ENCODE data around the gene LPP. TPM values are rescaled to one million over a fixed set of nuclear protein-coding genes. Genes with fewer than 3 reads are reported as not detected.

Gene LPP
- total RNA-seq, 4 donors from 2014 or later = 141 to 248 (median 185) TPM

DNA sequence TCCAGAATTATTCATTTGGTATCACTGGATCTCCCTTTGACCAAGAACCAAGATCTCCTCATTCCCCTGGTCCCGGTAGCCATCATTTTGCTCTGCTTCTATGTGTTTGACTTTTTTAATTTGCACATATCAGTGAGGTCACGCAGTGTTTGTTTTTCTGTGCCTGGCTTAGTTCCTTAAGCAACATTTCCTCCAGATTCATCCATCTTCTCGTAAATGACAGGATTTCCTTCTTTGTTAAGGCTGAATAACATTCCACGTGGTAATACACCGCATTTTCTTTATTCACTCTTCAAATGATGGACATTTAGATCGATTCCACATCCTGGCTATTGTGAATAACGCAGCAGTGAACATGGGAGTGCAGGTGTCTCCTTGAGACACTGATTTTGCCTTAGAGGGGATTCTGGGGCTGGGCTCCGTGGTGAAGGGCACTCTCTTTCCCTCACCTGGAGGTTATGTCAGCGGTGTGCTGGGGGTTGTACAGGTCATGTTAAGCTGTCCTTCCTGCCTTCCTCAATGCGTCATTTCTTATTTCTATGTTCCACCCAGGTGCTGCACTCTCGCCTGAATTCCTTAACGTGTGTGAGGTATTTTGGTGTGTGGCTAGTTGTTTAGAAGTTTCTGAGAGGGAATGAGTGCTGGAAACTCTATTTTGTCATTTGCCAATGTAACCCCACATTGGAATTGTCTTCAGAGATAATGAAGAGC, 212.2 kb downstream of the LPP start:
- TF ChIP-seq, protein P1, sequence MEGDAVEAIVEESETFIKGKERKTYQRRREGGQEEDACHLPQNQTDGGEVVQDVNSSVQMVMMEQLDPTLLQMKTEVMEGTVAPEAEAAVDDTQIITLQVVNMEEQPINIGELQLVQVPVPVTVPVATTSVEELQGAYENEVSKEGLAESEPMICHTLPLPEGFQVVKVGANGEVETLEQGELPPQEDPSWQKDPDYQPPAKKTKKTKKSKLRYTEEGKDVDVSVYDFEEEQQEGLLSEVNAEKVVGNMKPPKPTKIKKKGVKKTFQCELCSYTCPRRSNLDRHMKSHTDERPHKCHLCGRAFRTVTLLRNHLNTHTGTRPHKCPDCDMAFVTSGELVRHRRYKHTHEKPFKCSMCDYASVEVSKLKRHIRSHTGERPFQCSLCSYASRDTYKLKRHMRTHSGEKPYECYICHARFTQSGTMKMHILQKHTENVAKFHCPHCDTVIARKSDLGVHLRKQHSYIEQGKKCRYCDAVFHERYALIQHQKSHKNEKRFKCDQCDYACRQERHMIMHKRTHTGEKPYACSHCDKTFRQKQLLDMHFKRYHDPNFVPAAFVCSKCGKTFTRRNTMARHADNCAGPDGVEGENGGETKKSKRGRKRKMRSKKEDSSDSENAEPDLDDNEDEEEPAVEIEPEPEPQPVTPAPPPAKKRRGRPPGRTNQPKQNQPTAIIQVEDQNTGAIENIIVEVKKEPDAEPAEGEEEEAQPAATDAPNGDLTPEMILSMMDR (IDR thresholded peaks at IDR 0.05; ENCODE audit: low read depth) = no peak

DNA sequence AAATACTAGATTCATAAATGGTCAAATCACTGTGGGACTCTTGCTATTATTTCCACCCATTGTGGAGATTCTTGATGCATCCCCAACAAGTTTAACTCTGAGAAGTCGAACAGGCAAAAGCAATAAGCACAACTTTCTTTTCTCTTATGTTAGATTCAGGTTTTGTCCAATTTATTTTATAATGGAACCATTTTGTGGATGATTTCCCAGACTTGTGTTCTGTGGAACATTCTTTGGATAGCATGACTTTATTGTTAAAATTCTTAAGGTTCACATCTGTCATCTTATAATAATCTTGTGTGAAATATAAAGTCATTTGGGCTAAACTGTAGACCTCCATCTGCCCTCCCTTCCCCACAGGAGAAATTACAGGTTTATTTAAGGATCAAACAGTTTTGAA, 213.7 kb downstream of the LPP start:
- TF ChIP-seq, protein P1 (IDR thresholded peaks at IDR 0.05; ENCODE audit: low read depth) = no peak

DNA sequence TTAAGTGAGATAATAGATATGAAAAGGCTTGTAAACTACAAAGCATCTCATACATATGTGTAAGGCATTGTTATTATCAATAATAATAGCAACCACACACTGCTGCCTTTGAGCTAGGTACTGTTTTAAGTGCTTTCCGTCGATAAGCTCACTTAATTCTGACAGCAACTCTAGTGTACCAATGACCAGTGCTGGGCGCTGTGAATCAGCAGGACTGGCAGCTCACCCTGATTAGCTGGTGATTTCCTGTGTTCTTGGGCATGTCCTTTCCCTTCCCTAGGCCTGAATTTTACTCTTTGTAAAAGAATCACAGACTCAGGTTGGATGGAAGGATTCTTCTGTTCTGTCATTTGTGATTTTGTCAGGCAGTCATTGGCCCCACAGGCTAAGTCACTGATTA, 215.6 kb downstream of the LPP start:
- TF ChIP-seq, protein P1 (IDR thresholded peaks at IDR 0.05; ENCODE audit: low read depth) = no peak

DNA sequence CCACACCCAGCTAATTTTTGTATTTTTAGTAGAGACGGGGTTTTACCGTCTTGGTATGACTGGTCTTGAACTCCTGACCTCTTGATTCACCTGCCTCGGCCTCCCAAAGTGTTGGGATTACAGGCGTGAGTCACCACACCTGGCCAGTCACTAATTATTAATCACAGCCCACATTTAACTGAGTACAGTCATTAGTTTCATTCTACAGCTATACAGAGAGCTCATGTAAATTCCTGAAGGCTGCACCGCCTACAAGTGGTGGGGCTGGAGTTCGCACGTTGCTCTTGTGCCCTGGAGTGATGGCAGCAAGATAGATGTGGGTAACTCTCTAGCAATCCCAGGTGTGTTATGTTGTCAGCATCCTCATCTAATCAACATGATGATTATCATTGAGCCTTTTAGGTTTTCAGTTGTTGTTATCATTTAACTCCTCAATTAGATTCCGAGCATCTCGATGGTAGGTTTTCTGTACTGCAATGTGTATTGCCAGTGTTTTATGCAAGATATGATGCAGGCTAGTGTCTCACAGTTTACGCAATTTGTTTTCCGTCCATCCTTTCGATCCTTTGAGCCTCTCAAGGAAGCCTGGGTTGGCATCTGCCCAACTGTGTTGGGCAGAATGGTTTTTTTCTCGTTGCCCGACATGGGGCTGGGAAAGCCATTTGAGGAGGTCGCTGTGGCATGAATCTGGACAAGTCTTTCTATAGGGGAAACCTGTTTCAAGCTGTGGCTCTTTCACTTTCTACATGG, 216.3 kb downstream of the LPP start:
- TF ChIP-seq, protein P1 (IDR thresholded peaks at IDR 0.05; ENCODE audit: low read depth) = no peak

DNA sequence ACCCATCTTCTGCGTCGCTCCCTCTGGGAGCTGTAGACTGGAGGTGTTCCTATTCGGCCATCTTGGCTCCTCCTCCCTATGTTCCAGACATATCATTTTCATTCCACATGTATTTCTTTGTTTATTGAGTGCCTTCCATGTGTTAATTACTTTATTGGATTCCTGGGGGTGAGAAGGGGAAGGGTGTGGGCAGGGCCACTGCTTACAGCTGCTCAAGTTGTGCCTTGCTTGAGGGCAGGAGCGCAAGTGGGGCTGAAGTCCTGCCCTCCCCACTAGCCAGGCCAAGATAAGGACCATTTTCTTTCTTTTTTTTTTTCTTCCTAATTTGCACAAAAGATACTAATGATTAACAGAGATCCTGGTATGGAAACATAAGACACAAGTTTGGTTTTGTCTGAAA, 224.8 kb downstream of the LPP start:
- TF ChIP-seq, protein P1 (IDR thresholded peaks at IDR 0.05; ENCODE audit: low read depth) = no peak

DNA sequence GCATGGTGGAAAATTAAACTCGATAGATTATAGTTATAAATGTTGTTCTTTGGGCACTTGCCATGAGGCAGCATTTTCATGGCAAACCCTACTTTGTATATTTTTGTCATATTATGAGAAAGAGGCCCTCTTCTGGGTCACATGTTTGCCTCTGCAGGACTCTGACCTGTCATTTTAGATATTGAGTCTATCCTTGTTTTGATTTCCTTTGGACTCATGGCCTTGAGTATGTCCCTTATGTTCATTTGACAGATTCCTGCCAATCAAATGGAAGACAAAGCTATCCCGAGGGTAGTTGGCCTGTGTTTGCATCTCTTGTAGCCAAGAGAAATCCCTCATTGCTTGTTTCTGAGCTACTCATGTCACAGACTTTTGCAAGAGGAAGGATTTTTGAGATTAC, 226.3 kb downstream of the LPP start:
- TF ChIP-seq, protein P1 (IDR thresholded peaks at IDR 0.05; ENCODE audit: low read depth) = no peak

DNA sequence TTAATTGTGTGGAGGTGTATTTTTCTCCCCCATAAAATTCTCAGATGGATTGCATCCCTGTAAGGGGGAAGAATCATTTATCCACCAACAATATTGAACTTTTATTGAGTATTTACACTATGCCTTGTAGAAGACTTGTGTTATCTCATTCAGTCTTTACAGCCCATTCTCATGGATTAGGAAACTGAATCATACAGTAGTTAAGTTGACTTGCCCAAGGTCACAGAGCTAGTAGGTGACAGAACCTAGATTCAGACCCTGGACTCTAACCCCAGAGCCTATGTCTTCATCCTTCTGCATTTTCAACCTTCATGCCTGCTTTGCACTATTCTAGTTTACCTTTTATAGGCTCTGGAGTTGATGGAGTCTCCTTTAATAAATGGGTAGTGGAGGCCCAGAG, 226.8 kb downstream of the LPP start:
- TF ChIP-seq, protein P1 (IDR thresholded peaks at IDR 0.05; ENCODE audit: low read depth) = no peak
